BLaER1 (cell line): ENCODE results near the gene WDR19.
A peak's percentile ranks its signal among the peaks of the same experiment; 100 is the strongest.
"Not testable (repeated sequence)": the region's sequence is repeated elsewhere in the genome, so short reads cannot be mapped to it uniquely, and the experiment has no call there.

Experiments used
- H3K27ac ChIP-seq: shearing (Covaris generic); formaldehyde crosslinking; 2 replicates; pipeline ENCODE4 v1.8.1; 2022
- H3K27me3 ChIP-seq: shearing (Covaris generic); formaldehyde crosslinking; 2 replicates; pipeline ENCODE4 v1.8.1; 2022
- H3K36me3 ChIP-seq: shearing (Covaris generic); formaldehyde crosslinking; 2 replicates; pipeline ENCODE4 v1.8.1; 2022
- H3K4me1 ChIP-seq: shearing (Covaris generic); formaldehyde crosslinking; 2 replicates; pipeline ENCODE4 v1.8.1; 2022
- H3K4me2 ChIP-seq: shearing (Covaris generic); formaldehyde crosslinking; 2 replicates; pipeline ENCODE4 v1.8.1; 2022
- H3K4me3 ChIP-seq: shearing (Covaris generic); formaldehyde crosslinking; 2 replicates; pipeline ENCODE4 v1.8.1; 2022
- H3K9ac ChIP-seq: shearing (Covaris generic); formaldehyde crosslinking; 2 replicates; pipeline ENCODE4 v1.8.1; 2022
- H3K9me3 ChIP-seq: shearing (Covaris generic); formaldehyde crosslinking; 2 replicates; pipeline ENCODE4 v1.8.1; 2022
- H4K20me1 ChIP-seq: shearing (Covaris generic); formaldehyde crosslinking; 2 replicates; pipeline ENCODE4 v1.8.1; 2022
- Cebpa-rat ChIP-seq: shearing (Covaris generic); IDR thresholded peaks from 2 replicates; pipeline ENCODE4 v1.8.1; 2022

WDR19 gene

GRCh38 chr4:39170301-39170700 lies 12.0 kb upstream of the WDR19 start:
- H3K4me3 ChIP-seq, result no peak overlapping the region
- H3K9ac ChIP-seq, result no peak overlapping the region
- no peak overlapping the region for H3K4me2 ChIP-seq
- no peaks in the 10 kb centered on the region for H3K27me3 ChIP-seq
- H3K36me3 ChIP-seq, result no peaks in the 10 kb centered on the region
- no peak overlapping the region for H3K27ac ChIP-seq
- peaks cover 29% of the 10 kb centered on the region for H3K9me3 ChIP-seq
- no peak for TF ChIP-seq Cebpa-rat
- H3K4me1 ChIP-seq, result peaks cover 36% of the 10 kb centered on the region
- H4K20me1 ChIP-seq, result no peaks in the 10 kb centered on the region

DNA sequence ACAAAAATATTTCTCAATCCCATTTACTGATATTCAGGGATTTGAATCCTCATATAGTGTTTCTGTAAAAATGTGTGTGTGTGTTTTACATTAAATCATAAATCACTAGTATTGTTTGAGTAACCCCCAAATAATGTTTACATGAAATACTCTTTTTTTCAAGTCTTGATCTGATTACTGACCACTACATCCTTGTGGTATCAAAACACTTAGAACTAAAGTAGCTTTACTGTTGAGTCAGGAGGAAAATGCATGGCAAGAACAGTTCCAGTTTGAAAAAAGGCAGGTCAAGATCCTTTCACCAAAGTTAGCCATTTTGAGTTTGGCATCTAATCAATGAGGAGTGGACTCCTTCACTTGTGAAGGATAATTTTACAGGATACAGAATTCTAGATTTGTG lies 3.6 kb upstream of the WDR19 start:
- peaks cover 12% of the 10 kb centered on the region; the same call in 1 of the 2 replicates for H3K27me3 ChIP-seq
- H3K9me3 ChIP-seq, result no peaks in the 10 kb centered on the region
- H3K4me2 ChIP-seq, result no peak overlapping the region
- no peaks in the 10 kb centered on the region for H4K20me1 ChIP-seq
- no peak overlapping the region for H3K9ac ChIP-seq
- H3K4me1 ChIP-seq, result peaks cover 15% of the 10 kb centered on the region
- no peak overlapping the region for H3K4me3 ChIP-seq
- no peak overlapping the region for H3K27ac ChIP-seq
- H3K36me3 ChIP-seq, result no peaks in the 10 kb centered on the region
- no peak for TF ChIP-seq Cebpa-rat

DNA sequence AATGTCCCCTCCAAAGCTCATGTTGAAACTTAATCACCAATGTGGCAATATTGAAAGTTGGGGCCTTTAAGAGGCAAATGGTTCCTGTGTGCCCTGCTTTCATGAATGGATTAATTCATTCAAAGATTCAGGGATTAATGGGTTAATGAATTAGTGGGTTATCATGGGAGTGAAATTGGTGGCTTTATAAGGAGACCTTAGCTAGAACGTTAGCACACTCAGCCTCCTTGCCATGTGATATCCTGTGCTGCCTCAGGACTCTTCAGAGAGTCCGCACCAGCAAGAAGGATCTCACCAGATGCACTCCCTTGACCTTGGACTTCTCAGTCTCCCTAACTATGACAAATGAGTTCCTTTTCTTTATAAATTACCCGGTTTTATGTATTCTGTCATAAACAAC lies 2.6 kb upstream of the WDR19 start:
- no peak overlapping the region for H3K27ac ChIP-seq
- H3K9ac ChIP-seq, result no peak overlapping the region
- TF ChIP-seq Cebpa-rat, result no peak
- H4K20me1 ChIP-seq, result no peaks in the 10 kb centered on the region
- H3K27me3 ChIP-seq, result peaks cover 15% of the 10 kb centered on the region; the same call in 1 of the 2 replicates
- H3K4me2 ChIP-seq, result no peak overlapping the region
- H3K4me1 ChIP-seq, result peaks cover 17% of the 10 kb centered on the region
- no peaks in the 10 kb centered on the region for H3K9me3 ChIP-seq
- H3K36me3 ChIP-seq, result no peaks in the 10 kb centered on the region
- H3K4me3 ChIP-seq, result no peak overlapping the region

DNA sequence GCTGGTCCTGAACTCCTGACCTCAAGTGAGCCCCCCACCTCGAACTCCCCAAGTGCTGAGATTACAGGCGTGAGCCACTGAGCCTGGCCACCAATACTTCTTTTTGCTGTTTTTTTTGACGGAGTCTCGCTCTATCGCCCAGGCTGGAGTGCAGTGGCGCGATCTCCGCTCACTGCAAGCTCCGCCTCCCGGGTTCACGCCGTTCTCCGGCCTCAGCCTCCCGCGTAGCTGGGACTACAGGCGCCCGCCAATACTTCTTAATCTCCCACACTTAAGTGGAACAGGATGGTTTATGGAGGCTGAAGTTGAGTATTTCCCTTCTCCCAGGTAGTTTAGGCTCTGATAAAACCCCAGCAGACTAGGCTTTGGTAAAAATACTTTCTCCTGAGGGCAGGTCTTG lies 1.7 kb upstream of the WDR19 start:
- H3K4me2 ChIP-seq, H3K4me3 ChIP-seq, H3K27ac ChIP-seq, H4K20me1 ChIP-seq, H3K36me3 ChIP-seq, H3K9ac ChIP-seq, H3K9me3 ChIP-seq: not testable (repeated sequence)
- Histone ChIP-seq H3K27me3 (peaks cover 15% of the 10 kb centered on the region; the same call in 1 of the 2 replicates), H3K4me1 (peaks cover 17% of the 10 kb centered on the region)

- no peaks in the 10 kb centered on the region for H3K9me3 ChIP-seq
- peaks cover 15% of the 10 kb centered on the region; the same call in 1 of the 2 replicates for H3K27me3 ChIP-seq
- 0 out of 2 replicates have a peak, but pooled peaks cover 4% of the 10 kb centered on the region for H3K36me3 ChIP-seq
- H4K20me1 ChIP-seq, result no peaks in the 10 kb centered on the region
- peak overlapping the region; percentile 62 for H3K4me2 ChIP-seq
- peak overlapping the region; percentile 39; the same call in 1 of the 2 replicates for H3K4me3 ChIP-seq
- no peak overlapping the region for H3K27ac ChIP-seq
- peaks cover 17% of the 10 kb centered on the region for H3K4me1 ChIP-seq
- no peak overlapping the region for H3K9ac ChIP-seq
- TF ChIP-seq Cebpa-rat, result no peak
These were observed 817 bp upstream of the WDR19 start for GRCh38 chr4:39181520-39181904.

DNA sequence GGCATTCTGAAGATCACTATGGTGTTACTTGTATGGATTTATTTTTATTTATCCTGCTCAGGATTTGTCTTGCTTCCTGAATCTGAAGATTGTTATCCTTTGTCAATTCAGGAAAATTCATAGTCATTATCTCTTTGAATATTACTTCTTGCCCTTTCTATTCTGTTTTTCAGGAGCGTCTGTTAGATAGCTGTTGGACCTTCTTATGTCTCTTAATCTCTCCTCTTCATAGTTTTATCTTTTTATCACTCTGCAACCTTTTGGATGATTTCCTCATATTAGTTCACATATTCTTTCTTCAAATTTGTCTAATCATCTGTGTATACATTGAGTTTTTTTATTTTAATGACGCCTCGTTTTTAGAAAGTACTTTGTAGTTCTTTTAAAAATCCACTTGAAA lies 19.6 kb downstream of the WDR19 start:
- Histone ChIP-seq H3K4me1 (no peaks in the 10 kb centered on the region), H3K4me3 (no peak overlapping the region), H3K9ac (no peak overlapping the region), H3K36me3 (peaks cover 37% of the 10 kb centered on the region), H4K20me1 (no peaks in the 10 kb centered on the region), H3K27ac (no peak overlapping the region), H3K9me3 (no peaks in the 10 kb centered on the region), H3K27me3 (no peaks in the 10 kb centered on the region), H3K4me2 (no peak overlapping the region)
- no peak for TF ChIP-seq Cebpa-rat

GRCh38 chr4:39204543-39204942 lies 22.2 kb downstream of the WDR19 start:
- Histone ChIP-seq H4K20me1 (no peaks in the 10 kb centered on the region), H3K27me3 (no peaks in the 10 kb centered on the region), H3K4me1 (no peaks in the 10 kb centered on the region), H3K9ac (no peak overlapping the region), H3K36me3 (peaks cover 27% of the 10 kb centered on the region), H3K27ac (no peak overlapping the region), H3K4me2 (no peak overlapping the region), H3K4me3 (no peak overlapping the region), H3K9me3 (no peaks in the 10 kb centered on the region)
- no peak for TF ChIP-seq Cebpa-rat

GRCh38 chr4:39205000-39205399 lies 22.7 kb downstream of the WDR19 start:
- no peak for TF ChIP-seq Cebpa-rat
- Histone ChIP-seq H3K9ac (no peak overlapping the region), H3K27me3 (no peaks in the 10 kb centered on the region), H3K4me2 (no peak overlapping the region), H3K9me3 (no peaks in the 10 kb centered on the region), H3K4me3 (no peak overlapping the region), H4K20me1 (no peaks in the 10 kb centered on the region), H3K27ac (no peak overlapping the region), H3K36me3 (peaks cover 27% of the 10 kb centered on the region), H3K4me1 (no peaks in the 10 kb centered on the region)

DNA sequence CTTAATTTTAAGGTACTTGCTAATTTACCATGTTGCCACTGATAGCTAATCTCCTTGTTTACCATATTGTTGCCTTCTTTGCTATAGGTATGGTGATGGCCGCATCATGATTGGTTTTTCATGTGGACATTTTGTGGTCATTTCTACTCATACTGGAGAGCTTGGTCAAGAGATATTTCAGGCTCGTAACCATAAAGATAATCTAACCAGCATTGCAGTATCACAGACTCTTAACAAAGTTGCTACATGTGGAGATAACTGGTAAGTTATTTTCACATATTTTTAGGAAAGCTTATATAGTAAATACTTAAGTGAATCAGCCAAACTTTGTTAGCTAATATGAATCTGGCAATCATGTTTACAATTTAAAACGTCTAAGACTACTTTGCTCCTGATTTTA lies 23.1 kb downstream of the WDR19 start:
- Histone ChIP-seq H3K4me3 (no peak overlapping the region), H3K36me3 (peaks cover 28% of the 10 kb centered on the region), H3K9me3 (no peaks in the 10 kb centered on the region), H3K27ac (no peak overlapping the region), H4K20me1 (no peaks in the 10 kb centered on the region), H3K27me3 (no peaks in the 10 kb centered on the region), H3K9ac (no peak overlapping the region), H3K4me2 (no peak overlapping the region), H3K4me1 (no peaks in the 10 kb centered on the region)
- no peak for TF ChIP-seq Cebpa-rat

- H3K9me3 ChIP-seq, result no peaks in the 10 kb centered on the region
- H3K36me3 ChIP-seq, result 0 out of 2 replicates have a peak, but pooled peaks cover 5% of the 10 kb centered on the region
- no peaks in the 10 kb centered on the region for H3K27me3 ChIP-seq
- no peaks in the 10 kb centered on the region for H4K20me1 ChIP-seq
- no peak overlapping the region for H3K27ac ChIP-seq
- no peak overlapping the region for H3K4me2 ChIP-seq
- H3K4me1 ChIP-seq, result no peaks in the 10 kb centered on the region
- no peak for TF ChIP-seq Cebpa-rat
- no peak overlapping the region for H3K9ac ChIP-seq
- H3K4me3 ChIP-seq, result no peak overlapping the region
These were observed 45.6 kb downstream of the WDR19 start for GRCh38 chr4:39227906-39228305.

GRCh38 chr4:39228377-39228776 lies 46.0 kb downstream of the WDR19 start:
- no peak for TF ChIP-seq Cebpa-rat
- no peak overlapping the region for H3K4me2 ChIP-seq

More at GRCh38 chr4:39228377-39228776, 46.0 kb downstream of the WDR19 start:
- Histone ChIP-seq H3K36me3 (0 out of 2 replicates have a peak, but pooled peaks cover 5% of the 10 kb centered on the region), H3K9ac (no peak overlapping the region), H3K4me1 (no peaks in the 10 kb centered on the region), H4K20me1 (no peaks in the 10 kb centered on the region), H3K27ac (no peak overlapping the region), H3K4me3 (no peak overlapping the region), H3K27me3 (no peaks in the 10 kb centered on the region), H3K9me3 (no peaks in the 10 kb centered on the region)
